Endothelial cell of umbilical vein (primary cell): Measurements from ENCODE around the gene UTF1. TPM values are rescaled to one million over a fixed set of nuclear protein-coding genes. Genes with fewer than 3 reads are reported as not detected.

Experiments used
- BruUV-seq: library from RNA; stranded (reverse); fragments of 400-500 nt; replicated peaks from 2 replicates; lab custom pipeline; 2021; lab: Mats Ljungman, UMichigan
- CTCF ChIA-PET: fragments of 300-600, 350-600 bp; sonication (Branson Sonifier 250); formaldehyde crosslinking; loops from one replicate; lab custom pipeline; 2021; ENCODE audit warnings: antibody characterized with exemption, inconsistent platforms; lab: Charles Lee
- POLR2A ChIA-PET: fragments of 300-600, 350-600 bp; sonication (Branson Sonifier 250); formaldehyde crosslinking; loops from one replicate; lab custom pipeline; 2021; ENCODE audit warnings: antibody characterized with exemption, inconsistent platforms; lab: Charles Lee
- DNase-seq: peaks from one replicate; pipeline ENCODE4 v3.0.0-alpha.2; 2011; ENCODE audit warnings: low read depth, low spot score
- FAIRE-seq: peaks from 2 replicates; lab custom pipeline; 2011; peaks lifted over from hg19 to GRCh38; lab: Jason Lieb, UNC
- H2AFZ ChIP-seq: 2 replicates; pipeline ENCODE4 v1.6.0; 2012; ENCODE audit warnings: low read depth, low read length, control low read depth, inconsistent platforms
- H3K27ac ChIP-seq: 2 replicates; pipeline ENCODE4 v1.5.1; 2011; ENCODE audit warnings: low read depth, mild to moderate bottlenecking, control low read depth, low read length, moderate library complexity; ENCODE audit not compliant: insufficient read depth
- H3K27me3 ChIP-seq, 2 experiments: 2 replicates each; pipeline versions ENCODE4 v1.6.0 to v1.6.1; 2011; ENCODE audit warnings: low read length in 2 of 2, mixed read lengths in 1 of 2; ENCODE audit not compliant: control insufficient read depth in 2 of 2, insufficient read depth in 2 of 2
- H3K36me3 ChIP-seq, 2 experiments: 2 replicates in 1 of 2; 3 replicates in 1 of 2; pipeline ENCODE4 v1.5.1; 2011; ENCODE audit warnings: low read length in 2 of 2, mild to moderate bottlenecking in 1 of 2, moderate library complexity in 1 of 2; ENCODE audit not compliant: control insufficient read depth in 2 of 2, insufficient read depth in 2 of 2; ENCODE audit errors: extremely low read depth in 1 of 2
- H3K4me1 ChIP-seq: 3 replicates; pipeline ENCODE4 v1.5.1; 2011; ENCODE audit warnings: mild to moderate bottlenecking, low read length; ENCODE audit not compliant: control insufficient read depth, insufficient read depth; ENCODE audit errors: extremely low read depth
- H3K4me2 ChIP-seq: 2 replicates; pipeline ENCODE4 v1.6.1; 2011; ENCODE audit warnings: low read length, control low read depth, mixed read lengths; ENCODE audit not compliant: insufficient read depth
- H3K4me3 ChIP-seq, 3 experiments: fragments of 200-600 bp in 1 of 3; sonication (generic), shearing (Covaris generic) in 1 of 3; replicated peaks in 1 of 3; 2 replicates each; pipeline ENCODE4 v1.5.1; 2011 to 2016; ENCODE audit warnings: control low read depth in 3 of 3, low read length in 3 of 3, mild to moderate bottlenecking in 2 of 3, inconsistent platforms in 1 of 3, low read depth in 1 of 3, moderate library complexity in 1 of 3; ENCODE audit not compliant: insufficient read depth in 1 of 3
- H3K79me2 ChIP-seq: 2 replicates; pipeline ENCODE4 v1.6.0; 2012; ENCODE audit warnings: low read length, inconsistent platforms; ENCODE audit not compliant: control insufficient read depth, insufficient read depth
- H3K9ac ChIP-seq: replicated peaks from 2 replicates; pipeline ENCODE3; 2011; ENCODE audit warnings: low read length, control low read depth; ENCODE audit not compliant: insufficient read depth; ENCODE audit errors: extremely low read depth
- H3K9me1 ChIP-seq: replicated peaks from 3 replicates; pipeline ENCODE4 v1.6.0; 2011; ENCODE audit warnings: mild to moderate bottlenecking, low read length; ENCODE audit not compliant: control insufficient read depth, insufficient read depth; ENCODE audit errors: extremely low read depth
- H3K9me3 ChIP-seq: replicated peaks from 2 replicates; pipeline ENCODE4 v1.5.1; 2012; ENCODE audit warnings: low read length, inconsistent platforms; ENCODE audit not compliant: control insufficient read depth, insufficient read depth
- H4K20me1 ChIP-seq: replicated peaks from 2 replicates; pipeline ENCODE3; 2011; ENCODE audit warnings: mild to moderate bottlenecking, low read length; ENCODE audit not compliant: control insufficient read depth, insufficient read depth; ENCODE audit errors: extremely low read depth
- EZH2 ChIP-seq: IDR thresholded peaks from 2 replicates; pipeline ENCODE4 v1.6.1; 2012; ENCODE audit warnings: borderline replicate concordance, low read depth, mild to moderate bottlenecking, moderate library complexity, low read length, inconsistent platforms; ENCODE audit not compliant: severe bottlenecking
- FOS ChIP-seq: IDR thresholded peaks from 2 replicates; pipeline ENCODE4 v1.6.1; 2011; ENCODE audit warnings: mild to moderate bottlenecking, low read length, moderate library complexity, borderline replicate concordance; ENCODE audit not compliant: insufficient read depth
- GATA2 ChIP-seq: IDR thresholded peaks from 2 replicates; pipeline ENCODE4 v1.7.0; 2011; ENCODE audit warnings: low read depth, mild to moderate bottlenecking, moderate library complexity, mixed read lengths, low read length; ENCODE audit not compliant: insufficient read length, insufficient read depth
- JUN ChIP-seq: IDR thresholded peaks from 2 replicates; pipeline ENCODE4 v1.6.1; 2011; ENCODE audit warnings: borderline replicate concordance, low read depth; ENCODE audit not compliant: insufficient read length, insufficient read depth
- MYC ChIP-seq: IDR thresholded peaks from one replicate; pipeline ENCODE4 v1.6.1; 2011; ENCODE audit warnings: mild to moderate bottlenecking, low read depth, low read length
- POLR2A ChIP-seq: IDR thresholded peaks from 2 replicates; pipeline ENCODE4 v1.6.1; 2012; ENCODE audit warnings: low read depth, mild to moderate bottlenecking, control low read depth, low read length
- POLR2AphosphoS5 ChIP-seq: IDR thresholded peaks from 2 replicates; pipeline ENCODE4 v1.6.1; 2012; ENCODE audit warnings: low read depth, mild to moderate bottlenecking, control low read depth, low read length, moderate library complexity; ENCODE audit not compliant: insufficient read depth
- dilution Hi-C: fragments of 300-500 bp; cut with MboI; formaldehyde crosslinking; loops from one replicate; pipeline ENCODE4 v1.15.0; 2019; ENCODE audit warnings: low sequenced_read_pairs; ENCODE audit not compliant: extremely low pct_ligation_motif_present
- intact Hi-C: fragments of 100-400 bp; cut with micrococcal nuclease; formaldehyde crosslinking; loops from one replicate; pipeline ENCODE4 v1.10.0; 2022
- polyA plus RNA-seq, 4 experiments: library from polyadenylated mRNA; depleted of rRNA in 3 of 4; stranded (reverse) in 3 of 4; unstranded in 1 of 4; fragments of >200 nt; gene quantifications; 2 replicates each; pipeline versions ENCODE4 v1.2.1 to v1.2.3, GENCODE V29; 2011 to 2012; ENCODE audit warnings: missing spikeins in 1 of 4
- total RNA-seq: library from RNA; stranded (reverse); gene quantifications from 2 replicates; pipeline ENCODE4 v1.2.3, GENCODE V29; 2021
- TF ChIP-seq, protein P1 (sequence below): IDR thresholded peaks from 2 replicates; pipeline ENCODE4 v1.6.1; 2011; ENCODE audit not compliant: insufficient read depth, insufficient read length

The UTF1 gene
- total and polyA plus RNA-seq, 2 donors (not counting 3 experiments of a cell fraction or from before 2014, with no cell fraction given) = not detected

DNA sequence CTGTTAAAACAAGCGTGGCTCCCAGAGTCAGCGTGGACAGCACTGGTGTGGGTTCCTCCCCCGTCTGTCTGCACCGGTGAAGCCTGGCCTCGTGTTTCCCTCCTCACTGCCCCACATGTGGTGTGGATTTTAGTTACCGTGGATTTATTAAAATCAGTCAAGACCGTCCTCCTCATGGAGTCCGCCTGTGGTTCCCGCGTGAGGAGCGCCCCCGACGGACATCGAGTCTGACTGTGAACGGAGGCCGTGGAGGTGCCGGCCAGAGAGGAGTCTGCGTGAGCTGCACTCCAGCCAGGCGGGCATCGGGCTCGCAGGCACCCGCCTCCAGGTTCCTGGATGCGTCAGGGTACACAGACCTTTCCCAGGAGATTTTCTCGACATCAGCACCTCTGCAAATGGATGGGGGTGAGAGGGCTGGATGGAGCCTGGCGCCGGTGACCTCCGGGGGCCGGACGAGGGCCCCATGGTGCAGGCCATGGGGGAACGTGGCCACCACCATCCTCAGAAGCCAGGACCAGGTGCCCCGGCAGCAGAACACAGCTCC, 26.3 kb upstream of the UTF1 start:
- DNase-seq = no peak
- Histone ChIP-seq H3K4me2 (no peak overlapping the region), H3K9me1 (no peaks in the 10 kb centered on the region), H4K20me1 (no peaks in the 10 kb centered on the region), H3K79me2 (no peaks in the 10 kb centered on the region), H3K4me3 (no peak overlapping the region), H3K4me1 (no peaks in the 10 kb centered on the region), H3K27me3 (no peaks in the 10 kb centered on the region), H3K9ac (no peak overlapping the region), H2AFZ (no peak overlapping the region), H3K9me3 (no peaks in the 10 kb centered on the region), H3K27ac (no peak overlapping the region), H3K36me3 (no peaks in the 10 kb centered on the region)
- BruUV-seq = no TSS peak
- ChIA-PET POLR2A (no interaction called here), CTCF (no interaction called here)
- dilution Hi-C loops = no loop called here
- FAIRE-seq = no peak
- no peak for TF ChIP-seq JUN
- no peak for TF ChIP-seq POLR2A
- TF ChIP-seq MYC = no peak
- TF ChIP-seq GATA2 = no peak
- no peak for TF ChIP-seq EZH2
- TF ChIP-seq FOS = no peak
- intact Hi-C loops = no loop called here

DNA sequence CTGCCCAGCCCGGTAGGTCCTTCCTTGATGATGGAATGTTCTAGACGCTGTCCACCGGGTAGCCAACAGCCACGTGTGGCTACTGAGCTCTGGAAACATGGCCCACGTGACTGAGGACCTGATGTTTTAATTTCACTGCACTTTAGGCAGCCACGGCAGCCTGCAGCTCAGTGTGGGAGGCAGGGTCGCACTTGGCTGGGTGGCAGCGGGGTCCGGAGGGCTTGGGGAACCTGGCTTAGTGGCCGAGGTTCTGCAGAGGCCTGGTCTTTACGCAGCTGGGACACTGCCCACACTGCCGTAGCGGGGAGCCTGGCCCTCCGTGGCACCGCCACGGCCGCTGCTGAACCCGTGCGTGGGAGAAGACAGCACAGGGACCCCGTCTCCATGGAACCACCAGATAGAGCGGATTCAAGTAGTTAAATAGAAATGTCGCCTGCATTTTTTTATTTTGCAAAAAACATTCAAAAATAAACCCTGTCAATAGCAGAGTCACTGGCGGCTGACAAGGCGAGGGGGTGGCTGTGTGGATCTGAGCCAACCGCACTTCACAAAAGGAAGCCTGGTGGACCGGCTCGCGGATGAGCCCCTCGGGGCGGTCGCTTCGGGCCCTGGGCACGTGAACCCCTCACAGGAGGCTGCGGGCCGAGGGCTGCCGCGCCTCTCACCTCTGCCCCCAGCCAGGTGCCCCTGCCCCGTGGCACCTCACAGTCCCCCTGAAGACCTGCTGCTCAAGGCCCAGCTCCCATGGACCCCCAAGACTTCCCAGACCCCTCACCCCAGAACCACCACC, 25.6 kb upstream of the UTF1 start:
- POLR2A ChIA-PET = no interaction called here
- FAIRE-seq = no peak

More for the DNA sequence above, 25.6 kb upstream of the UTF1 start:
- dilution Hi-C loops (no loop called here), intact Hi-C loops (no loop called here)
- TF ChIP-seq, protein P1, sequence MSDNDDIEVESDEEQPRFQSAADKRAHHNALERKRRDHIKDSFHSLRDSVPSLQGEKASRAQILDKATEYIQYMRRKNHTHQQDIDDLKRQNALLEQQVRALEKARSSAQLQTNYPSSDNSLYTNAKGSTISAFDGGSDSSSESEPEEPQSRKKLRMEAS = no peak
- no peak for TF ChIP-seq MYC
- no peak for TF ChIP-seq JUN
- no peak for TF ChIP-seq GATA2
- TF ChIP-seq POLR2AphosphoS5 = no peak
- TF ChIP-seq FOS = no peak
- no peak overlapping the region for H3K4me2 ChIP-seq
- no TSS peak for BruUV-seq
- no peaks in the 10 kb centered on the region for H3K9me3 ChIP-seq
- H3K9me1 ChIP-seq = no peaks in the 10 kb centered on the region
- DNase-seq = no peak
- H2AFZ ChIP-seq = no peak overlapping the region
- no peaks in the 10 kb centered on the region for H3K27me3 ChIP-seq
- CTCF ChIA-PET = no interaction called here
- H3K4me1 ChIP-seq = no peaks in the 10 kb centered on the region
- no peak overlapping the region for H3K4me3 ChIP-seq
- no peaks in the 10 kb centered on the region for H4K20me1 ChIP-seq
- H3K36me3 ChIP-seq = no peaks in the 10 kb centered on the region
- H3K79me2 ChIP-seq = no peaks in the 10 kb centered on the region
- no peak overlapping the region for H3K9ac ChIP-seq
- H3K27ac ChIP-seq = no peak overlapping the region
